H1 (cell line): ENCODE results near the gene FKBP1A. TPM values are rescaled to one million over a fixed set of nuclear protein-coding genes. Genes with fewer than 3 reads are reported as not detected.

ENCODE experiments used
- CTCF ChIA-PET: fragments of 300-600 bp; sonication (Branson Sonifier 250); formaldehyde crosslinking; loops from one replicate; lab custom pipeline; 2021; ENCODE audit not compliant: partially characterized antibody; lab: Charles Lee
- POLR2A ChIA-PET: fragments of 300-600 bp; sonication (Branson Sonifier 250); formaldehyde crosslinking; loops from one replicate; lab custom pipeline; 2021; ENCODE audit warnings: inconsistent platforms; ENCODE audit not compliant: partially characterized antibody; lab: Charles Lee
- DNase-seq, 2 experiments: peaks; one replicate each; pipeline versions ENCODE4 v3.0.0 to v3.0.0-alpha.2; 2010 to 2022; ENCODE audit warnings: low spot score in 2 of 2, low read depth in 1 of 2, mixed read lengths in 1 of 2
- FAIRE-seq: peaks from 2 replicates; lab custom pipeline; 2011; peaks lifted over from hg19 to GRCh38; lab: Jason Lieb, UNC
- H2AFZ ChIP-seq: 2 replicates; pipeline ENCODE4 v1.8.1; 2012; ENCODE audit warnings: low read length, inconsistent platforms
- H2AK5ac ChIP-seq: 2 replicates; pipeline ENCODE4 v1.6.1; 2013; ENCODE audit warnings: low read depth, low read length
- H2BK120ac ChIP-seq: replicated peaks from 2 replicates; pipeline ENCODE3; 2013; ENCODE audit warnings: low read depth, low read length, inconsistent platforms
- H2BK12ac ChIP-seq: 2 replicates; pipeline ENCODE4 v1.6.1; 2013; ENCODE audit warnings: low read depth, low read length
- H2BK15ac ChIP-seq: 2 replicates; pipeline ENCODE4 v1.6.1; 2013; ENCODE audit warnings: low read length
- H2BK20ac ChIP-seq: 2 replicates; pipeline ENCODE4 v1.6.1; 2013; ENCODE audit warnings: low read length
- H2BK5ac ChIP-seq: 2 replicates; pipeline ENCODE4 v1.6.1; 2013; ENCODE audit warnings: low read depth, low read length
- H3K14ac ChIP-seq: 2 replicates; pipeline ENCODE4 v1.6.1; 2013; ENCODE audit warnings: inconsistent platforms; ENCODE audit not compliant: insufficient read length
- H3K18ac ChIP-seq: 2 replicates; pipeline ENCODE4 v1.6.1; 2013; ENCODE audit warnings: low read length; ENCODE audit errors: extremely low read depth
- H3K23ac ChIP-seq: 2 replicates; pipeline ENCODE4 v1.6.1; 2013; ENCODE audit warnings: inconsistent platforms; ENCODE audit not compliant: insufficient read length
- H3K23me2 ChIP-seq: 2 replicates; pipeline ENCODE4 v1.6.1; 2013; ENCODE audit warnings: low read depth, low read length
- H3K27ac ChIP-seq: 2 replicates; pipeline ENCODE4 v1.6.1; 2011; ENCODE audit warnings: low read depth, low read length, inconsistent platforms
- H3K27me3 ChIP-seq, 4 experiments: replicated peaks in 1 of 4; 1 replicate in 1 of 4; 2 replicates in 3 of 4; pipeline versions ENCODE4 v1.6.1 to v1.8.1; 2011 to 2013; ENCODE audit warnings: low read length in 3 of 4, mild to moderate bottlenecking in 3 of 4, inconsistent platforms in 2 of 4, mixed read lengths in 2 of 4, moderate library complexity in 1 of 4; ENCODE audit not compliant: control insufficient read depth in 3 of 4, insufficient read depth in 3 of 4; ENCODE audit errors: extremely low read depth in 1 of 4
- H3K36me3 ChIP-seq, 4 experiments: 2 replicates each; pipeline versions ENCODE4 v1.6.1 to v1.8.1; 2011 to 2013; ENCODE audit warnings: mild to moderate bottlenecking in 4 of 4, low read length in 3 of 4, moderate library complexity in 2 of 4, control low read depth in 1 of 4, inconsistent platforms in 1 of 4; ENCODE audit not compliant: insufficient read depth in 4 of 4, control insufficient read depth in 2 of 4
- H3K4ac ChIP-seq: replicated peaks from 2 replicates; pipeline ENCODE3; 2013; ENCODE audit warnings: low read length, low read depth, mixed read lengths, inconsistent platforms; ENCODE audit not compliant: insufficient read length
- H3K4me1 ChIP-seq, 4 experiments: replicated peaks in 1 of 4; 1 replicate in 1 of 4; 2 replicates in 3 of 4; pipeline versions ENCODE4 v1.6.1 to v1.8.1; 2011 to 2013; ENCODE audit warnings: low read length in 3 of 4, inconsistent platforms in 2 of 4, mixed read lengths in 1 of 4; ENCODE audit not compliant: insufficient read depth in 4 of 4, control insufficient read depth in 3 of 4
- H3K4me2 ChIP-seq, 2 experiments: 2 replicates each; pipeline versions ENCODE4 v1.6.1 to v1.8.1; 2011 to 2013; ENCODE audit warnings: low read depth in 2 of 2, low read length in 2 of 2, control low read depth in 1 of 2, inconsistent platforms in 1 of 2, mild to moderate bottlenecking in 1 of 2; ENCODE audit not compliant: insufficient read depth in 1 of 2
- H3K4me3 ChIP-seq, 4 experiments: fragments of 200-600, 300-600 bp in 1 of 4; sonication (generic), shearing (Covaris generic), sonication (Bioruptor Twin) in 1 of 4; 2 replicates each; pipeline versions ENCODE4 v1.5.1 to v1.8.1; 2011 to 2016; ENCODE audit warnings: low read length in 4 of 4, low read depth in 3 of 4, control low read depth in 2 of 4, inconsistent platforms in 2 of 4, mild to moderate bottlenecking in 2 of 4, mixed read lengths in 1 of 4, moderate library complexity in 1 of 4; ENCODE audit not compliant: insufficient read depth in 2 of 4; ENCODE audit errors: extremely low read depth in 1 of 4
- H3K56ac ChIP-seq: replicated peaks from 2 replicates; pipeline ENCODE3; 2013; ENCODE audit warnings: low read depth, mild to moderate bottlenecking, mixed read lengths, low read length, inconsistent platforms; ENCODE audit not compliant: insufficient read length
- H3K79me1 ChIP-seq: 2 replicates; pipeline ENCODE4 v1.6.1; 2013; ENCODE audit warnings: low read depth, low read length, control low read depth
- H3K79me2 ChIP-seq, 2 experiments: 2 replicates each; pipeline versions ENCODE4 v1.6.1 to v1.8.1; 2012 to 2013; ENCODE audit warnings: low read length in 2 of 2, mild to moderate bottlenecking in 2 of 2, inconsistent platforms in 1 of 2; ENCODE audit not compliant: insufficient read depth in 2 of 2, control insufficient read depth in 1 of 2
- H3K9ac ChIP-seq, 4 experiments: replicated peaks in 1 of 4; 1 replicate in 1 of 4; 2 replicates in 3 of 4; pipeline versions ENCODE4 v1.6.1 to v1.8.1; 2011 to 2013; ENCODE audit warnings: low read depth in 3 of 4, low read length in 3 of 4, control low read depth in 2 of 4, mild to moderate bottlenecking in 2 of 4, moderate library complexity in 2 of 4, inconsistent platforms in 1 of 4; ENCODE audit errors: extremely low read depth in 1 of 4
- H3K9me3 ChIP-seq, 2 experiments: 2 replicates each; pipeline versions ENCODE4 v1.6.1 to v1.8.1; 2012 to 2013; ENCODE audit warnings: mild to moderate bottlenecking in 2 of 2, moderate library complexity in 2 of 2, control low read depth in 1 of 2, inconsistent platforms in 1 of 2, low read depth in 1 of 2, low read length in 1 of 2, mixed read lengths in 1 of 2; ENCODE audit not compliant: insufficient read depth in 2 of 2
- H4K20me1 ChIP-seq, 2 experiments: replicated peaks in 1 of 2; 2 replicates each; pipeline versions ENCODE3 to v1.8.1; 2011 to 2013; ENCODE audit warnings: inconsistent platforms in 2 of 2, low read length in 2 of 2, mild to moderate bottlenecking in 1 of 2; ENCODE audit not compliant: insufficient read depth in 2 of 2, control insufficient read depth in 1 of 2
- H4K5ac ChIP-seq: 2 replicates; pipeline ENCODE4 v1.6.1; 2013; ENCODE audit warnings: low read length, low read depth, mixed read lengths, inconsistent platforms; ENCODE audit not compliant: insufficient read length
- H4K8ac ChIP-seq: 2 replicates; pipeline ENCODE4 v1.8.0; 2013; ENCODE audit warnings: mild to moderate bottlenecking, moderate library complexity, low read length, inconsistent platforms; ENCODE audit not compliant: insufficient read depth; ENCODE audit errors: extremely low read depth
- H4K91ac ChIP-seq: replicated peaks from 2 replicates; pipeline ENCODE3; 2013; ENCODE audit warnings: low read length, mixed read lengths, inconsistent platforms; ENCODE audit not compliant: insufficient read length
- JUND ChIP-seq: IDR thresholded peaks from 2 replicates; pipeline ENCODE4 v1.6.1; 2011; ENCODE audit warnings: mild to moderate bottlenecking, improper control_type of control experiment, low read length
- KDM1A ChIP-seq: fragments of 200-600, 300-600 bp; sonication (generic); IDR thresholded peaks from 2 replicates; pipeline ENCODE4 v1.7.1; 2016; ENCODE audit warnings: mild to moderate bottlenecking, low read length, borderline replicate concordance
- SRF ChIP-seq: IDR thresholded peaks from 2 replicates; pipeline ENCODE4 v1.6.1; 2011; ENCODE audit warnings: mild to moderate bottlenecking, low read depth, low read length, moderate library complexity
- TBP ChIP-seq: IDR thresholded peaks from 2 replicates; pipeline ENCODE4 v1.6.1; 2011; ENCODE audit warnings: low read depth, low read length, improper control_type of control experiment
- WGBS, 2 experiments: shearing (Covaris generic) in 1 of 2; methylation state at CpG; one replicate each; pipeline versions ENCODE4 v1.1.6 to v1.1.7; 2013 to 2015; ENCODE audit warnings: low lambda C conversion rate in 2 of 2, mixed read lengths in 2 of 2, inconsistent platforms in 1 of 2, low coverage in 1 of 2, missing lambda C conversion rate in 1 of 2; ENCODE audit not compliant: insufficient replicate concordance in 2 of 2, insufficient coverage in 1 of 2, insufficient read length in 1 of 2; ENCODE audit errors: extremely low coverage in 1 of 2, missing lambda C conversion rate in 1 of 2; 5-methylcytosine and 5-hydroxymethylcytosine counted together
- polyA plus RNA-seq, 7 experiments: library from polyadenylated mRNA; depleted of rRNA in 3 of 7; stranded (reverse) in 5 of 7; unstranded in 2 of 7; fragments of >200 nt in 5 of 7; fragments of 200-250 nt in 2 of 7; gene quantifications; 1 replicate in 5 of 7; 2 replicates in 1 of 7; 4 replicates in 1 of 7; pipeline versions ENCODE4 v1.2.1 to v1.2.3, GENCODE V29; 2011 to 2013; ENCODE audit warnings: missing spikeins in 2 of 7, mixed read lengths in 2 of 7
- total RNA-seq: library from RNA; stranded (reverse); fragmentation: NEBNext Ultra II Directional; extraction: Animal tissue kit (Norgen Biotek cat#: 25700); gene quantifications from 2 replicates; pipeline ENCODE4 v1.2.1, GENCODE V29; 2021

FKBP1A gene
- total and polyA plus RNA-seq, 2 of the 8 experiments (the other 6 are each of a cell fraction or from before 2014, with no cell fraction given) = 250 to 685 TPM

DNA sequence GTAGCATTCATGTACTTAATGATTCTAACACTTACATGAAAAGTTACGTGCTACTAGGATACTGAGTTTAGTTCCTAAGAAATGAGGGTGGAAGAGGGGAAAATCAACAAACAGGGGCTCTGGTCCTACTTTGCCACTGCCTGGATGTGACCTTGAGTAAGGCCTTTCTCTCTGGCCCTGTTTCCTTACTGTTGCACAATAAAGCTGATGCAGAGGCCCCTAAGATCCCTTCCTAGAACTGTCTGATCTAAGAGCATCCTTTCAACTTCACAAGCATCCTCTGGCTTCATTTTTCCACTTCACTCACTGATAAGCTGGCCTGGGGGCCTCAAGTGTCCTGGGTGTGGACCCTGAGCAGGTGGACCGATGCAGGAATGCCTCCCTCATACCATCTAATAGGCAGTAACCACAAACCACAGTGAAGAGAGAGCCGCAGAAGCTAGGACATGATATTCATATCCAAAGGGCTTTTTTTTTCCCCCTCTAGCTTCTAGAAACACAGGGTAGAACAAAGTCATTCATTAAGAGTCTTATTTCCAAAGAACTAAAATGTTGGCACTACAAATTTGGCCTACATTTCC lies 21.6 kb downstream of the FKBP1A start:
- no peak overlapping the region for H2BK120ac ChIP-seq
- no peak overlapping the region for H3K9ac ChIP-seq
- ChIA-PET POLR2A (interaction anchor here (0.7 to 1.5 kb wide), 4 partner anchors 10 to 95 kb away, joined by 3 to 4 read pairs (median 3); no protein-coding TSS in a partner anchor), CTCF (interaction anchor here (0.8 to 1.1 kb wide), 4 partner anchors 10 to 40 kb away, joined by 3 to 4 read pairs (median 3); no protein-coding TSS in a partner anchor)
- no peak overlapping the region for H2BK5ac ChIP-seq
- WGBS, 2 experiments = 90% methylated on average over 3 of the region's 3 CpGs; no CpG with 5 or more reads in 1 of the 2 experiments
- H3K4me2 ChIP-seq = no peak overlapping the region
- no peak overlapping the region for H3K4me3 ChIP-seq
- peaks cover 8 to 23% of the 10 kb centered on the region in 2 experiments for H4K20me1 ChIP-seq
- H2AK5ac ChIP-seq = no peak overlapping the region
- H4K8ac ChIP-seq = no peak overlapping the region
- no peak overlapping the region for H2BK15ac ChIP-seq
- H2BK12ac ChIP-seq = no peak overlapping the region
- no peak overlapping the region for H3K14ac ChIP-seq
- no peak overlapping the region for H4K5ac ChIP-seq
- H3K23me2 ChIP-seq = no peaks in the 10 kb centered on the region
- no peak for DNase-seq
- no peaks in the 10 kb centered on the region for H3K9me3 ChIP-seq
- no peak overlapping the region for H3K23ac ChIP-seq
- H3K4me1 ChIP-seq = peaks cover 0 to 9% (median 0%) of the 10 kb centered on the region in 4 experiments; a peak in 2 of 7 replicates
- peaks cover 10% of the 10 kb centered on the region; the same call in 1 of the 2 replicates for H3K79me1 ChIP-seq
- peaks cover 0 to 25% of the 10 kb centered on the region in 2 experiments; a peak in 3 of 4 replicates for H3K79me2 ChIP-seq
- H3K56ac ChIP-seq = no peak overlapping the region
- no peak overlapping the region for H2AFZ ChIP-seq
- TF ChIP-seq KDM1A (no peak), JUND (no peak), SRF (no peak), TBP (no peak)
- H4K91ac ChIP-seq = no peak overlapping the region
- no peak overlapping the region for H3K4ac ChIP-seq
- no peak overlapping the region for H2BK20ac ChIP-seq
- no peak overlapping the region for H3K18ac ChIP-seq
- peaks cover 6 to 47% (median 21%) of the 10 kb centered on the region in 4 experiments for H3K36me3 ChIP-seq
- no peak overlapping the region for H3K27ac ChIP-seq
- no peak for FAIRE-seq
- no peaks in the 10 kb centered on the region for H3K27me3 ChIP-seq
